A549 (cell line): ENCODE measurements around the gene RAB12. TPM values are rescaled to one million over a fixed set of nuclear protein-coding genes. Genes with fewer than 3 reads are reported as not detected.

ENCODE experiments used
- ATAC-seq, 2 experiments: fragments of 200-7000 bp in 1 of 2; fragments of >200 bp in 1 of 2; cut with Nextera tagmentation in 1 of 2; cut with Tn5 transposase in 1 of 2; 3 replicates each; pipeline versions ENCODE4 v1.8.0 to v1.9.1; 2018 to 2020; ENCODE audit warnings: mild to moderate bottlenecking in 1 of 2, moderate library complexity in 1 of 2
- CTCF ChIA-PET: fragments of 300-600 bp; sonication (Branson Sonifier 250); formaldehyde crosslinking; extraction: SDS; loops from one replicate; lab custom pipeline; 2021; ENCODE audit warnings: antibody characterized with exemption, inconsistent platforms; lab: Yijun Ruan, JAX
- POLR2A ChIA-PET: fragments of 350-600 bp; formaldehyde crosslinking; extraction: SDS; loops from one replicate; lab custom pipeline; 2021; ENCODE audit warnings: antibody characterized with exemption, inconsistent platforms; lab: Yijun Ruan, JAX
- DNase-seq, 2 experiments: peaks; one replicate each; pipeline versions ENCODE4 v3.0.0 to v3.0.0-alpha.2; 2011 to 2016; ENCODE audit warnings: low read depth in 1 of 2, low spot score in 1 of 2
- FAIRE-seq: peaks from 2 replicates; lab custom pipeline; 2011; peaks lifted over from hg19 to GRCh38; lab: Jason Lieb, UNC
- H3K27ac ChIP-seq, 2 experiments: fragments of >200 bp; sonication (Bioruptor Twin); formaldehyde crosslinking; 3 replicates each; pipeline ENCODE4 v1.5.1; 2016 to 2017
- H3K4me1 ChIP-seq: fragments of >200 bp; sonication (Bioruptor Twin); formaldehyde crosslinking; 3 replicates; pipeline ENCODE4 v1.6.1; 2016
- H3K4me2 ChIP-seq: fragments of >200 bp; sonication (Bioruptor Twin); formaldehyde crosslinking; 3 replicates; pipeline ENCODE4 v1.6.1; 2016
- H3K4me3 ChIP-seq: fragments of >200 bp; sonication (Bioruptor Twin); formaldehyde crosslinking; 3 replicates; pipeline ENCODE4 v1.5.1; 2016
- H3K9me3 ChIP-seq: fragments of >200 bp; sonication (Bioruptor Twin); formaldehyde crosslinking; 3 replicates; pipeline ENCODE4 v1.6.1; 2016
- ATOH8 ChIP-seq: fragments of 250-450 bp; sonication (Bioruptor Pico); IDR thresholded peaks from 2 replicates; pipeline ENCODE4 v1.5.0; 2020; ENCODE audit warnings: low read depth, mild to moderate bottlenecking, moderate library complexity
- BHLHE40 ChIP-seq: IDR thresholded peaks from 2 replicates; pipeline ENCODE4 v1.6.1; 2012; ENCODE audit warnings: low read depth, low read length, inconsistent platforms
- CBX2 ChIP-seq: fragments of 200-600 bp; sonication (generic); IDR thresholded peaks from 2 replicates; pipeline ENCODE4 v1.6.1; 2016; ENCODE audit warnings: low read depth, mild to moderate bottlenecking, borderline replicate concordance
- CBX8 ChIP-seq: fragments of 200-600 bp; sonication (generic); IDR thresholded peaks from 2 replicates; pipeline ENCODE4 v1.6.1; 2016
- E2F6 ChIP-seq: IDR thresholded peaks from 2 replicates; pipeline ENCODE4 v1.6.1; 2012; ENCODE audit warnings: low read depth, borderline replicate concordance
- EHF ChIP-seq: fragments of 250-450 bp; sonication (Bioruptor Pico); IDR thresholded peaks from 2 replicates; pipeline ENCODE4 v1.5.0; 2020; ENCODE audit warnings: mild to moderate bottlenecking
- EHMT2 ChIP-seq: fragments of 200-600 bp; sonication (generic); IDR thresholded peaks from 2 replicates; pipeline ENCODE4 v1.6.1; 2016; ENCODE audit warnings: antibody characterized with exemption, low read depth, mild to moderate bottlenecking, moderate library complexity
- FOSB ChIP-seq: fragments of 250-450 bp; sonication (Bioruptor Pico); IDR thresholded peaks from 2 replicates; pipeline ENCODE4 v1.5.0; 2020; ENCODE audit warnings: mild to moderate bottlenecking, moderate library complexity
- FOXS1 ChIP-seq: fragments of 250-450 bp; sonication (Bioruptor Pico); IDR thresholded peaks from 2 replicates; pipeline ENCODE4 v1.5.0; 2020; ENCODE audit warnings: mild to moderate bottlenecking, moderate library complexity
- GATA3 ChIP-seq: IDR thresholded peaks from 2 replicates; pipeline ENCODE4 v1.6.1; 2012; ENCODE audit warnings: borderline replicate concordance
- HMGXB4 ChIP-seq: fragments of 250-450 bp; sonication (Bioruptor Pico); IDR thresholded peaks from 2 replicates; pipeline ENCODE4 v1.5.0; 2021; ENCODE audit warnings: mild to moderate bottlenecking, moderate library complexity, borderline replicate concordance
- KDM5A ChIP-seq: fragments of 200-600 bp; sonication (generic); IDR thresholded peaks from 2 replicates; pipeline ENCODE4 v1.6.1; 2016; ENCODE audit warnings: antibody characterized with exemption, mild to moderate bottlenecking
- MAFK ChIP-seq: fragments of 450-650 bp; IDR thresholded peaks from 2 replicates; pipeline ENCODE4 v1.6.1; 2014; ENCODE audit not compliant: partially characterized antibody
- MAZ ChIP-seq: fragments of 150-350 bp; IDR thresholded peaks from 2 replicates; pipeline ENCODE4 v1.6.1; 2014; ENCODE audit warnings: antibody characterized with exemption, low read depth, low read length, borderline replicate concordance
- NFE2L2 ChIP-seq: fragments of 150-350 bp; conservative IDR thresholded peaks from 2 replicates; pipeline ENCODE4 v1.6.1; 2014; ENCODE audit warnings: low read length
- NPAS2 ChIP-seq: fragments of 250-450 bp; sonication (Bioruptor Pico); IDR thresholded peaks from 2 replicates; pipeline ENCODE4 v1.8.0; 2022; ENCODE audit warnings: mild to moderate bottlenecking, moderate library complexity, borderline replicate concordance
- NR3C1 ChIP-seq: fragments of >200 bp; sonication (Bioruptor Twin); formaldehyde crosslinking; IDR thresholded peaks from 3 replicates; pipeline ENCODE4 v1.6.1; 2017
- PBX3 ChIP-seq: IDR thresholded peaks from 2 replicates; pipeline ENCODE4 v1.6.1; 2012
- POLR2AphosphoS2 ChIP-seq: conservative IDR thresholded peaks from 2 replicates; pipeline ENCODE4 v1.6.1; 2012; ENCODE audit warnings: low read length, improper control_type of control experiment, inconsistent platforms
- RAD21 ChIP-seq, 2 experiments: fragments of >200 bp in 1 of 2; sonication (Bioruptor Twin) in 1 of 2; formaldehyde crosslinking in 1 of 2; IDR thresholded peaks in 1 of 2; conservative IDR thresholded peaks in 1 of 2; 2 replicates in 1 of 2; 3 replicates in 1 of 2; pipeline ENCODE4 v1.6.1; 2012 to 2018; ENCODE audit warnings: inconsistent platforms in 1 of 2
- RCOR1 ChIP-seq: fragments of 150-350 bp; IDR thresholded peaks from 2 replicates; pipeline ENCODE4 v1.6.1; 2014; ENCODE audit warnings: antibody characterized with exemption, low read length, low read depth
- RNF2 ChIP-seq: fragments of 200-600 bp; sonication (generic); IDR thresholded peaks from 2 replicates; pipeline ENCODE4 v1.6.1; 2016; ENCODE audit warnings: low read depth, mild to moderate bottlenecking, antibody characterized with exemption, moderate library complexity, borderline replicate concordance
- SMC3 ChIP-seq: fragments of >200 bp; sonication (Bioruptor Twin); formaldehyde crosslinking; IDR thresholded peaks from 3 replicates; pipeline ENCODE4 v1.6.1; 2018; ENCODE audit warnings: inconsistent platforms
- SREBF2 ChIP-seq: fragments of 450-650 bp; IDR thresholded peaks from 2 replicates; pipeline ENCODE4 v1.6.1; 2014; ENCODE audit warnings: mild to moderate bottlenecking, moderate library complexity
- ZC3H11A ChIP-seq: fragments of 450-650 bp; IDR thresholded peaks from 2 replicates; pipeline ENCODE4 v1.6.1; 2014; ENCODE audit warnings: antibody characterized with exemption, mild to moderate bottlenecking
- WGBS: methylation state at CpG from one replicate; pipeline ENCODE4 v1.1.6; 2017; ENCODE audit errors: missing lambda C conversion rate; 5-methylcytosine and 5-hydroxymethylcytosine counted together
- polyA plus RNA-seq, 4 experiments: library from polyadenylated mRNA; depleted of rRNA in 3 of 4; stranded (reverse); fragments of >200 nt; fragmentation: RNase III in 1 of 4; extraction: RNeasy Plus Mini Kit Qiagen cat#74134 plus additional on column Dnase treatment in 1 of 4; gene quantifications; 2 replicates in 3 of 4; 3 replicates in 1 of 4; pipeline ENCODE4 v1.2.3, GENCODE V29; 2011 to 2017

Gene RAB12
- polyA plus RNA-seq, 2 of the 4 experiments (the other 2 are of a cell fraction): 23.4 to 31.3 TPM

GRCh38 chr18:8632386-8632785 lies 23.1 kb downstream of the RAB12 start:
- no peaks in the 10 kb centered on the region for H3K4me1 ChIP-seq
- H3K4me3 ChIP-seq: no peak overlapping the region
- WGBS: 94% methylated on average over 4 of the region's 4 CpGs
- ChIA-PET CTCF (no interaction called here), POLR2A (no interaction called here)
- ATAC-seq (no peak), FAIRE-seq (no peak), DNase-seq (no peak)
- TF ChIP-seq PBX3 (no peak), CBX8 (no peak), SMC3 (no peak), ATOH8 (no peak), FOSB (no peak), EHF (no peak), BHLHE40 (no peak), CBX2 (no peak)
- H3K9me3 ChIP-seq: no peaks in the 10 kb centered on the region
- H3K4me2 ChIP-seq: no peak overlapping the region
- no peak overlapping the region for H3K27ac ChIP-seq

- Histone ChIP-seq H3K4me3 (no peak overlapping the region), H3K9me3 (no peaks in the 10 kb centered on the region), H3K4me2 (no peak overlapping the region), H3K27ac (no peak overlapping the region), H3K4me1 (no peaks in the 10 kb centered on the region)
- DNase-seq: no peak
- POLR2A ChIA-PET: no interaction called here
- CTCF ChIA-PET: no interaction called here
- FAIRE-seq: no peak
- TF ChIP-seq HMGXB4 (CRISPR knock-in tag): no peak
- TF ChIP-seq RAD21 (conservative IDR thresholded peaks at IDR 0.05 in 1 of 2, IDR thresholded peaks at IDR 0.05 in 1 of 2): no peak
- TF ChIP-seq NR3C1: no peak
- ATAC-seq: no peak
- WGBS: 97% methylated on average over 6 of the region's 6 CpGs
Observed at GRCh38 chr18:8634508-8634907, 25.3 kb downstream of the RAB12 start.

- FAIRE-seq (no peak), ATAC-seq (no peak), DNase-seq (no peak)
- CTCF ChIA-PET: no interaction called here
- H3K27ac ChIP-seq: no peak overlapping the region
- no peaks in the 10 kb centered on the region for H3K9me3 ChIP-seq
- POLR2A ChIA-PET: no interaction called here
- 94% methylated on average over 3 of the region's 3 CpGs for WGBS
- no peak overlapping the region for H3K4me3 ChIP-seq
- H3K4me1 ChIP-seq: no peaks in the 10 kb centered on the region
- TF ChIP-seq RNF2 (no peak), SREBF2 (no peak), KDM5A (no peak), GATA3 (no peak), ZC3H11A (no peak), EHMT2 (no peak), CBX8 (no peak), RCOR1 (no peak), NR3C1 (no peak), NPAS2 (no peak), NFE2L2 (no peak), E2F6 (no peak), MAZ (no peak), HMGXB4 (CRISPR knock-in tag) (no peak), FOXS1 (CRISPR knock-in tag) (no peak), MAFK (no peak), POLR2AphosphoS2 (no peak)
- TF ChIP-seq, all 56 proteins: peak for 0
- no peak overlapping the region for H3K4me2 ChIP-seq
Observed at GRCh38 chr18:8635087-8635486, 25.9 kb downstream of the RAB12 start.
